C4-2B (cell line): ENCODE data around the gene UGP2.
"Not testable (repeated sequence)": the region's sequence is repeated elsewhere in the genome, so short reads cannot be mapped to it uniquely, and the experiment has no call there.

Source experiments
- CTCF ChIP-seq: fragments of 450-650 bp; conservative IDR thresholded peaks from 2 replicates; pipeline ENCODE4 v1.5.1; 2017; ENCODE audit warnings: mild to moderate bottlenecking
- ZFX ChIP-seq: fragments of 450-650 bp; IDR thresholded peaks from 2 replicates; pipeline ENCODE4 v1.6.1; 2017

DNA sequence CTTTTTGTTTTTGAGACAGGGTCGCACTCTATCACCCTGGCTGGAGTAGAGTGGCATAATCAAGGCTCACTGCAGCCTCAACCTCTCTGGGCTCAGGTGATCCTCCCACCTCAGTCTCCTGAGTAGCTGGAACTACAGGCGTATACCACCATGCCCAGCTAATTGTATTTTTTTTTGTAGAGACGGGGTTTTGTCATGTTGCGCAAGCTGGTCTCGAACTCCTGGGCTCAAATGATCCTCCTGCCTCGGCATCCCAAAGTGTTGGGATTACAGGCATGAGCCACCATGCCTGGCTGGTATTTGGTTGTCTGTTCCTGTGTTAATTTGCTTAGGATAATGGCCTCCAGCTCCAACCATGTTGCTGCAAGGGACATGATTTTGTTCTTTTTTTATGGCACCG, 29.8 kb upstream of the UGP2 start:
- TF ChIP-seq CTCF, ZFX: not testable (repeated sequence)
